GM12875 (cell line): ENCODE data around the gene PXDN.

ENCODE experiments used
- H3K4me3 ChIP-seq: one replicate; pipeline ENCODE4 v1.5.1; 2011; ENCODE audit warnings: low read depth, low read length, control low read depth
- TF ChIP-seq, protein P1 (sequence below): IDR thresholded peaks from 2 replicates; pipeline ENCODE4 v1.5.1; 2011; ENCODE audit warnings: low read depth, mild to moderate bottlenecking, control low read depth, inconsistent platforms, low read length, moderate library complexity, borderline replicate concordance; ENCODE audit not compliant: insufficient read depth

Gene PXDN

DNA sequence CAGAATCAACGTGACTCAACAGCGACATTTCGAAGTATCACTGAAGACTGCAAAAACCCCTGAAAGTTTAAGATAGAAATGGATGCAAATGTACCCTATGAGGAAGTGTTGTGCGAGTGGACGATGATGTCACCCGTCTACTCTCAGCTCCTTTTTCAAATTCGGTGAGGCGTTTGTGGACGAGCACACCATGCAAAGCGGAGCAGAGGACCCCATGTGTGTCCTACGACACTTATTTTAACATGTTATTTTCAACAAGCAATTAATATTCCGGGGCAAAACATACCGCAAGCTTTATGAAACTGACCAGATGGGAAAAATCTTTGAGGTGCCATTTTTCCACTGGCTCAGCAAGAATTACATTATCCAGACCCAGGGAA lies 2.0 kb downstream of the PXDN start:
- TF ChIP-seq, protein P1, sequence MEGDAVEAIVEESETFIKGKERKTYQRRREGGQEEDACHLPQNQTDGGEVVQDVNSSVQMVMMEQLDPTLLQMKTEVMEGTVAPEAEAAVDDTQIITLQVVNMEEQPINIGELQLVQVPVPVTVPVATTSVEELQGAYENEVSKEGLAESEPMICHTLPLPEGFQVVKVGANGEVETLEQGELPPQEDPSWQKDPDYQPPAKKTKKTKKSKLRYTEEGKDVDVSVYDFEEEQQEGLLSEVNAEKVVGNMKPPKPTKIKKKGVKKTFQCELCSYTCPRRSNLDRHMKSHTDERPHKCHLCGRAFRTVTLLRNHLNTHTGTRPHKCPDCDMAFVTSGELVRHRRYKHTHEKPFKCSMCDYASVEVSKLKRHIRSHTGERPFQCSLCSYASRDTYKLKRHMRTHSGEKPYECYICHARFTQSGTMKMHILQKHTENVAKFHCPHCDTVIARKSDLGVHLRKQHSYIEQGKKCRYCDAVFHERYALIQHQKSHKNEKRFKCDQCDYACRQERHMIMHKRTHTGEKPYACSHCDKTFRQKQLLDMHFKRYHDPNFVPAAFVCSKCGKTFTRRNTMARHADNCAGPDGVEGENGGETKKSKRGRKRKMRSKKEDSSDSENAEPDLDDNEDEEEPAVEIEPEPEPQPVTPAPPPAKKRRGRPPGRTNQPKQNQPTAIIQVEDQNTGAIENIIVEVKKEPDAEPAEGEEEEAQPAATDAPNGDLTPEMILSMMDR, result no peak
- no peak overlapping the region for H3K4me3 ChIP-seq

DNA sequence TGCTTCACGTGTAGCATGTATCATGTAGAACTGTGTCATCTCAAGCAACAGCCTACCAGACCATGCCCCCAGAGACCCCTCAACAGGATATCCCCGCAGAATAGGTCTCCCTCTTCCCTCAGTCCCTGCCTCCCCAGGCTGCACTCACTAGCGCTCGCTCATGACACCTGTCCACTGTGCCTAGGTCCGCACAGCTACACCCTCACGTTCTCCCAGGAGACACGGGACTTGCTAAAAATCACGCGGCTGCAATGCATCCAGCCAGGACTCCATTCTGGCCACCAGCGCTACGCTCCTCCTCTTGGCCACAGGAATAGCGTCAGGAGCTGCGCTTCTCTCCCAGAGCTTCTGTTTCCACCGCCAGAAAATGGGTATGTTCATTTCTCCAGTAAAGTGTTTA lies 2.5 kb downstream of the PXDN start:
- TF ChIP-seq, protein P1, result no peak
- H3K4me3 ChIP-seq, result no peak overlapping the region

DNA sequence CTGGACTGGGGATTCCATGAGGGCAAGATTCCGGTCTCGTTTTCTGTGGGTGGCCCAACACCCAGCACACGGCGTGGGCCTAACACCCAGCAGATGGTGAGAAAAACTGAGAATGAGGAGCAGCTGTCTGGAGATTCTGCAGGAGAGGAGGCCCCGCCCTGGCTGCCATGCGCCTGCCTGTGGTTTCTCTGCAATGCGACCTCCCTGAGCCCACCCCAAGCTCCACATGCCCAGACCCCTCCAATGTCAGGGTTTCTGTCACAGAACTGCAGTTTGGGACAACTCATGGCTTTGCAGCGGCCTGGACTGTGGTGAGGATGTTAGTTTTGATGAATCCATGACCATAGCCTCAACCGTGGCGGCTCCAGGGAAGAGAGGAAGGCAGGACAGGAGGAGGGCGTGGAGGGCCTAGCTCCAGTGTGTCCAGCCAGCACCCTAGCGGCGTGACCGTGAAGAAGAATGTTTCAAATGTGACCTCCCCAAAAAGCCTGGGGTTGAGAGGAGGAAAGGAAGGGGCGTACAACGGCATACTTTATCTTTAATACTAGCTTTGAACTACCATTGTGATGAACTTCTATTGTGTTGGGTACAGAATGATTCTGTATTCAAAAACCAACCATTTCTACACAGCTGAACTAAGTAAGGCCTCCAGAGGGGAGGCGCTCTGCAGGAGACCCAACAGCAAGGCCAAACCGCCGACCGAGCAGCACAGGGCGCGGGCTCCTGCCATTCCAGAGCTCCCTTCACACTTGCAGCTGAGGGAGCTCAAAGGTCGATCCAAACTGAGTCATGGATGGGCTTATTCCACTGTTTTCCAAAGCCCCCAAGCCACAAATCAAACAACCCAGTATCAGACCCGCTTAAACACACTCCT lies 3.4 kb downstream of the PXDN start:
- H3K4me3 ChIP-seq, result no peak overlapping the region
- TF ChIP-seq, protein P1, result no peak

DNA sequence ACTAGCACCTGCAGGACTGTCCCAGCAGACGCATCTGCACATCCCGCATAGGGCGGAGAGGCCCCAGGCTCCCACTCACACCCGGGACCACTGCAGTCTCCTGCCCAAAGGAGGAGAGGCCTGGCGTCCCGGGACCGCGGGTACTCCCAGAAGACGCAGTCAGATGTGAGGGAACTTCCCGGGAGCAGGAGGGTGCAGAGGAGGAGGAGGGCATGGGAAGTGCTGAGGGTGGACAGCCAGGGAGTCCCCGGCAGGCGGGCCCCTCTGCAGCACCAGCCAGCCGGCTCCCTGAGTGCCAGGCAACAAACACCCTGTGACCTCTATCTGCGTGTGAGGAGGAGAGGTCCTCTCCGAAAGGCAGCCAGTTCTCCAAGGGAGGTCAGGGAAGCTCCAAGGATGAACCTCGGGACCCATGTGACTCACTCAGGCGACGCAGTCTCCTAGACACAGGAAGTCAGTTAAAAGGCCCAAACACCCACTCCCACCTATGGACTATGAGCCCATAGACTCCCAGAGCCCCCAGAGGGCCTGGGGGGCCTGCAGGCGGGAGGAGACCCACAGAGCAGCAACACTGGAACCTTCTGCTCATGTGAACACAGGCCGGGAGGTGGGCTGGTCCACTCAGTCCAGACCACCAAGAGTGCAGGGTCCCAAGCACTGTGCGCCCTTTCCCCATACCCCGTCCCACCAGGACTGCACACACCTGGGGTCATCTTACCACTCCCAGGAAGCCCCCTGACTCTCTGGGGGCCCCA lies 4.2 kb downstream of the PXDN start:
- H3K4me3 ChIP-seq, result no peak overlapping the region
- TF ChIP-seq, protein P1, result no peak

DNA sequence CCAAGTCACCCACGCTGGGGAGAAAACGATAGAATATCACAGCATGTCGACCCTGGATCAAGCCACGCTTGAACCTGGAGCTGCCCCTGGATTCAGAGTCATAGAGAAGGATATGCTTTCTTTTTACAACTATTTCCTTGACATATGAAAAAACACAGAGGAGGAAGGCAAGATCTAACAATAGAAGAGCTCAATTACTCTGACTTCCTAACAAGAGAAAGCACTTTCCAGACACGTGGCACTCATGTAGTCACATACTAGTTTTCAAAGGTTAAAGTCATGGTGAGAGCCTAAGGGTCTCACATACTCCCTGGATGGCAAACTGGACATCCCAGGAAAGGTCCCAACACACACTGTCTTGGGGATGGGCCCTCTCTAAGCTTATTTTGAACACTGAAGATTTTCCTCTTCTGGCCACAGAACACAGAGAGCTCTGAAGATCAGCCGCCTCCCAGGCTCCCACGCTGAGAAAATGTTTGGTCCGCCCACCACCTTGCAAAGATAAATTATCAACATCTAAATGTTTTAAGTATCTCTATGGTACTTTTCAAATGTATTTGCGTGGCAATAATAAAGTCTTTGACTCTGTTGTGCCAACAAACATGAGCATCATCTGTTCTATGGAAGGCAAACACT lies 4.9 kb downstream of the PXDN start:
- TF ChIP-seq, protein P1, result no peak
- no peak overlapping the region for H3K4me3 ChIP-seq

DNA sequence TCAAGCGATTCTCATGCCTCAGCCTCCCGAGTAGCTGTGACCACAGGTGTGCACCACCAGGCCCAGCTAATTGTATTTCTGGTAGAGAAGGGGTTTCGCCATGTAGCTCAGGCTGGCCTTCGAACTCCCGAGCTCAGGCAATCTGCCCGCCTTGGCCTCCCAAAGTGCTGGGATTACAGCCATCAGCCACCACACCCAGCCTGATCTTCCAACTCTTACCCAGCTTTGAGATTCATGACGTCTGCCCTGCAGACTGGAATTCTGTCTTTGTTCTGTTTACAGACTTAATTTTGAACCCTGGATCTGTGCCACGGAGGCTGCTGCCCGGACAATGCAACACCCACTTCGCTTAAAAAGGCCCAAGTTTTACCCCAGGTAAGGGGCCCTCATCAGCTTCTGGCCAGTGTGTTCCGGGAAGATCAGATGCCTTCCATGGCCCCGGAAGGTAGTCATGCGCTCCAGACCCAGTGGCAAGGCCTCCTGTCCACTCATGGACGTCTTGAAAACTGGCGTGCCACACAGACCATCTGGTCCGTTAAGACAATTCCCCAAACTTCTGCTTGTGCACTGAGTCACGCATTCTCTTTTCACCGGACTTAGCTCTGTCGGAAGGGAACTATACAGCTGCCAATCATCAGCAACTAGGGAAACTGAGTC lies 5.5 kb downstream of the PXDN start:
- H3K4me3 ChIP-seq, result no peak overlapping the region
- TF ChIP-seq, protein P1, result no peak
